Measurements from ENCODE around the gene SLC6A3. TPM values are rescaled to one million over a fixed set of nuclear protein-coding genes. Genes with fewer than 3 reads are reported as not detected.

SLC6A3 gene
- total RNA-seq, 1 donor from 2014 or later = not detected

GRCh38 chr5:1453613-1454012 lies 8.4 kb upstream of the SLC6A3 start:
- no peak for DNase-seq (ENCODE audit: low read depth)
- TF ChIP-seq CTCF (conservative IDR thresholded peaks at IDR 0.05; ENCODE audit: low read depth, low read length) = no peak

GRCh38 chr5:1449081-1449630 lies 3.9 kb upstream of the SLC6A3 start:
- no peak for TF ChIP-seq CTCF (conservative IDR thresholded peaks at IDR 0.05; ENCODE audit: low read depth, low read length)
- no peak overlapping the region for H3K4me3 ChIP-seq (ENCODE audit: low read depth, low read length)
- no peak for DNase-seq (ENCODE audit: low read depth)

More at GRCh38 chr5:1453613-1454012, 8.4 kb upstream of the SLC6A3 start:
- no peak overlapping the region for H3K4me3 ChIP-seq (ENCODE audit: low read depth, low read length)

DNA sequence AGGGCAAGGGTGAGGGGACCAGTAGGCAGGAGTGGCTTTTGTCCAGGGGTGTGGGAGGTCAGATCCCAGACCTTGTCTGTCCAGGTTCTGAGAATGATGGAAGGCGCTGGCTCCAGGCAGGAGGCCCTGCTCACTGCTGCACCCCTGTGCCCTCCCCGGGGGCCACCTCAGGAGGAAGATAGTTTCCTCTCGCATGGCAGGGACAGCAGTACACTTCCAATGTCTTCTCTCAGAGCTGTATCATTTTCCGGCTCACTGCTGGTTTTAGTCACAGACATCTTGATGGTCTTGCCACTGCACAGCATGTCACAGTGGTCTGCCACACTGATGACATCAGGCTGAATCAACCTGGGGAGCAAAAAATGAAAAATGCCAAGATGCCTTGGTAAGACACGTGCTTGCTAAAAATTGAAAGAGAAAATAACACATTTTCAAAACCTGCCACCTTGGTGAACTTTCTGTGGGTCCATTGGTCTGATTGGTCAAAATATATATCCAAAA lies 3.3 kb upstream of the SLC6A3 start:
- no peak overlapping the region for H3K4me3 ChIP-seq (ENCODE audit: low read depth, low read length)
- TF ChIP-seq CTCF (conservative IDR thresholded peaks at IDR 0.05; ENCODE audit: low read depth, low read length) = no peak
- DNase-seq (ENCODE audit: low read depth) = no peak

DNA sequence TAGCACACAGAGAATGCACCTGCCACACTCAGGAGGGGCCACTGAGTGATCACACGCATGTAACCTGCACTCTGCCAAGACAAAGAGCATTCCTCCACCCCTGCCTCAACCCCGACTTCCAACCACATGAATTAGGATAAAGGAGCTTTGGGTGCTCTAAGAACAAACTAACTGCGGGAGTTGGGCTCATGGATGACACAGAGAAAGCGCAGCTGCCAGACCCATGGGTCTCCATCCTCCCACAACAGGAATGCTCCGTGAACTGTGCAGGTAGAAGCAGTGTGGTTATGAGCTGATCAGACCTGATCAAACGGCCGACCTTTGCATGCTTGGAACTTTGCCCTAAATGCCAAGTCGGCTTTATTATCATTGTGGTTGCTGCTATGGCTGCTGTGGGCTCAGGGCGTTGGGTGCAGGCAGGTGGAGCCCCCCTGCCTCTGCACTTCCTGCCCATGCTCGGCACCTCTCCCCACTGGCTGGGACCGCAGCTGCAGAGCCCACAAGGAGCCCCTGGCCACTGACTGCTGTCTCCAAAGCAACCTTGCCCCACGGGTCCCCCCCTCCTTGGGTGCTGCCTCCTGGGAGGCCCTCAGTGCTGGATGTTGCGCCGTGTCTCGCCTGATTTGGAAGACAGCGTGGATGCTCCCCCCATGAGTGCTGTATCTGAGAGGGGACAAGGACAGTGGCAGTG lies 2.6 kb upstream of the SLC6A3 start:
- DNase-seq (ENCODE audit: low read depth) = no peak
- no peak overlapping the region for H3K4me3 ChIP-seq (ENCODE audit: low read depth, low read length)
- TF ChIP-seq CTCF (conservative IDR thresholded peaks at IDR 0.05; ENCODE audit: low read depth, low read length) = no peak

DNA sequence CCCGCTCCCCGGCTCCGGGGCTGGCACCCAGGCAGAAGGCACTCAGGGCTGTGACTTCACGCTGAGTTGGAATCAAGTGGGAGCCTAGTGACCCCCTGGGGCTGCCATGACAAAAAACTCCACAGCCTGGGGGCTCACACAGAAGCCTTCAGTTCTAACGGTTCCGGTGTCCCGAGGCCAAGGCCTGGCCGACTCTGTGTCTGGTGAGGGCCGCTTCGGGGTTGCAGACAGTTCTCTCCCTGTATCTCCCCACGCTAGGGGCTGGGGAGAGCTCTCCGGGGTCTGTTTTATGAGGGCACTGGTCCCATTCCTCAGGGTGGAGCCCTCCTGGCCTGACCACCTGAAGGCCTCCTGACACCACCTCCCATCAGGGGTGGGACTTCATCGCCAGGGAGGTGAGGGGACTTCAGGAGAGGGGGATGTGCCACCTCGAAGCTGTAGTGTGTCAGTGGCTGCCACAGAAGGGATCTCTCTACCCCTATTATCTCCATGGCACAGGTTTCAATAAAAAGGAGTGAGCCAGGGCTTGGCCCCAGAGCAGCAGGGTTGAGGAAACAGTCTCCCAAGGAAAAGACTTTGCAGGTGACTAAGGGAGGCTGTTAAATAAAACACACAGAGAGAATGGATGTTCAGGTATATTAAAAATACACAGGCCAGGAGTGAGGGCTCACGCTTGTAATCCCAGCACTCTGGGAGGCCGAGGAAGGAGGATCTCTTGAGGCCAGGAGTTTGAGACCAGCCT lies 1.5 kb upstream of the SLC6A3 start:
- TF ChIP-seq CTCF (conservative IDR thresholded peaks at IDR 0.05; ENCODE audit: low read depth, low read length) = no peak
- no peak for DNase-seq (ENCODE audit: low read depth)
- H3K4me3 ChIP-seq (ENCODE audit: low read depth, low read length) = no peak overlapping the region

GRCh38 chr5:1445689-1446601 lies 705 bp upstream of the SLC6A3 start:
- no peak for TF ChIP-seq CTCF (conservative IDR thresholded peaks at IDR 0.05; ENCODE audit: low read depth, low read length)
- DNase-seq (ENCODE audit: low read depth) = no peak
- no peak overlapping the region for H3K4me3 ChIP-seq (ENCODE audit: low read depth, low read length)
